ENCODE measurements around the gene CDH10.

The CDH10 gene

GRCh38 chr5:24480952-24481351 is 163.8 kb downstream of the CDH10 start:
- DNase-seq (ENCODE audit: low spot score), result no peak

- DNase-seq (ENCODE audit: low spot score), result no peak
These were observed 166.8 kb downstream of the CDH10 start for GRCh38 chr5:24477958-24478357.

- no peak for DNase-seq (ENCODE audit: low spot score)
These were observed 169.7 kb downstream of the CDH10 start for GRCh38 chr5:24475101-24475500.

- DNase-seq (ENCODE audit: low spot score), result no peak
These were observed 170.1 kb downstream of the CDH10 start for GRCh38 chr5:24474685-24475084.

GRCh38 chr5:24472518-24472917 is 172.3 kb downstream of the CDH10 start:
- DNase-seq (ENCODE audit: low spot score), result no peak

GRCh38 chr5:24444414-24444813 is 200.4 kb downstream of the CDH10 start:
- DNase-seq (ENCODE audit: low spot score), result no peak

DNA sequence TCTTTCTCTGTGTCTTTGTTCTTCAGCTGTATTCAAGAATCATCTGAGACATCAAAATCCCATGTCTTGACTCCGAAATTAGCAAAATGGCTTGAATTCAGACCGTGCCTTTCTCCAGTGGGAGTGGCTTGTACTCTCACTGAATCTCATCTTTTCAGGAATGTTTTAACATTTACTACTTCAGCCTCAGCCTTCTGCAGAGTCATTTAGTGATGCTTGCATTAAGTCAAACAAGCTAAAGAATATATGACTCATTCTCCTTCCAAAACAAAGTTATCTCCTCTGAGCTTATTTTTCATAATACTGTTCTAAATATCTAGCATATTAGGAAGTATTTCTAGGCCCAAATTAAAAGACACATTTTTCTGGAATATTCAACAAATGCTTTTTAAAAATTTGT is 205.3 kb downstream of the CDH10 start:
- DNase-seq (ENCODE audit: low spot score), result no peak
